Body of pancreas (tissue), 4 donors: ENCODE data around the gene GUCY2C. TPM values are rescaled to one million over a fixed set of nuclear protein-coding genes. Genes with fewer than 3 reads are reported as not detected.
"Not testable (repeated sequence)": the region's sequence is repeated elsewhere in the genome, so short reads cannot be mapped to it uniquely, and the experiment has no call there.

Source experiments
- ATAC-seq: fragments of 150-250 bp; one replicate; pipeline ENCODE4 v1.9.1; 2016
- DNase-seq, 4 donors: peaks; one replicate each; pipeline ENCODE4 v3.0.0-alpha.2; 2019
- H3K27ac ChIP-seq, 4 donors: fragments of 200-600 bp; sonication (generic); 1 replicate in 3 of 4; 2 replicates in 1 of 4; pipeline versions ENCODE4 v1.5.1 to v1.6.1; 2016 to 2019; ENCODE audit warnings: mild to moderate bottlenecking in 1 of 4, mixed read lengths in 1 of 4, moderate library complexity in 1 of 4
- H3K27me3 ChIP-seq, 2 donors: fragments of 200-600 bp; sonication (generic); one replicate each; pipeline ENCODE4 v1.6.0; 2016; ENCODE audit warnings: mild to moderate bottlenecking in 1 of 2
- H3K36me3 ChIP-seq, 2 donors: fragments of 200-600 bp; sonication (generic); replicated peaks in 1 of 2; 2 replicates each; pipeline ENCODE4 v1.5.1; 2016; ENCODE audit warnings: low read depth in 2 of 2; ENCODE audit not compliant: insufficient read depth in 1 of 2
- H3K4me1 ChIP-seq: fragments of 200-600 bp; sonication (generic); one replicate; pipeline ENCODE4 v1.6.0; 2016
- H3K4me3 ChIP-seq, 2 donors: fragments of 200-600 bp; sonication (generic); 1 replicate in 1 of 2; 2 replicates in 1 of 2; pipeline ENCODE4 v1.5.1; 2016 to 2019
- H3K9me3 ChIP-seq, 3 donors: fragments of 200-600 bp; sonication (generic); 1 replicate in 2 of 3; 2 replicates in 1 of 3; pipeline ENCODE4 v1.5.1; 2016
- CTCF ChIP-seq, 7 experiments: fragments of 450-650 bp in 4 of 7; fragments of 200-600 bp in 3 of 7; sonication (generic) in 3 of 7; IDR thresholded peaks; one replicate each; pipeline ENCODE4 v1.5.1; 2016 to 2019; ENCODE audit warnings: antibody characterized with exemption in 7 of 7
- POLR2A ChIP-seq, 3 donors: fragments of 450-650 bp; IDR thresholded peaks; one replicate each; pipeline ENCODE4 v1.6.1; 2016; ENCODE audit warnings: antibody characterized with exemption in 3 of 3, mild to moderate bottlenecking in 2 of 3
- WGBS, 2 donors: methylation state at CpG; one replicate each; pipeline ENCODE4 v1.1.5; 2017; 5-methylcytosine and 5-hydroxymethylcytosine counted together
- intact Hi-C: fragments of 100-400 bp; cut with DNase I; formaldehyde crosslinking; loops from one replicate; pipeline ENCODE4 v1.15.1; 2023
- total RNA-seq, 2 donors: library from RNA; depleted of rRNA; stranded (reverse); fragments of >200 nt; gene quantifications; one replicate each; pipeline ENCODE4 v1.1.0, GENCODE V29; 2016

Gene GUCY2C
- total RNA-seq, 2 donors from 2014 or later, result not detected

- Histone ChIP-seq H3K27me3 (no peaks in the 10 kb centered on the region), H3K36me3 (no peaks in the 10 kb centered on the region), H3K9me3 (no peaks in the 10 kb centered on the region), H3K4me3 (no peak overlapping the region), H3K4me1 (no peaks in the 10 kb centered on the region), H3K27ac (no peak overlapping the region)
- DNase-seq (peak; percentile 30 to 82 (median 62)), ATAC-seq (no peak)
- TF ChIP-seq POLR2A (IDR thresholded peaks at IDR 0.05) (no peak), CTCF (IDR thresholded peaks at IDR 0.05) (no peak)
- intact Hi-C loops, result no loop called here
Measured at GRCh38 chr12:14691560-14691959, 4.8 kb downstream of the GUCY2C start.

GRCh38 chr12:14689996-14690395 is 6.4 kb downstream of the GUCY2C start:
- H3K36me3 ChIP-seq, result no peaks in the 10 kb centered on the region
- ATAC-seq, result no peak
- H3K9me3 ChIP-seq, result no peaks in the 10 kb centered on the region
- H3K4me1 ChIP-seq, result no peaks in the 10 kb centered on the region
- no peaks in the 10 kb centered on the region for H3K27me3 ChIP-seq
- no peak for DNase-seq
- no peak for TF ChIP-seq CTCF (IDR thresholded peaks at IDR 0.05)
- no peak for TF ChIP-seq POLR2A (IDR thresholded peaks at IDR 0.05)
- intact Hi-C loops, result no loop called here
- H3K4me3 ChIP-seq, result no peak overlapping the region
- no peak overlapping the region for H3K27ac ChIP-seq

- H3K4me3 ChIP-seq, result no peak overlapping the region
- H3K4me1 ChIP-seq, result no peaks in the 10 kb centered on the region
- H3K27ac ChIP-seq, result no peak overlapping the region
- 92 to 95% methylated on average over 1 of the region's 1 CpG for WGBS, 2 donors
- DNase-seq, result no peak
- intact Hi-C loops, result no loop called here
- ATAC-seq, result no peak
- H3K9me3 ChIP-seq, result no peaks in the 10 kb centered on the region
- TF ChIP-seq CTCF (IDR thresholded peaks at IDR 0.05), result no peak
- H3K36me3 ChIP-seq, result no peaks in the 10 kb centered on the region
- H3K27me3 ChIP-seq, result no peaks in the 10 kb centered on the region
Measured at GRCh38 chr12:14689144-14689543, 7.3 kb downstream of the GUCY2C start.

- H3K4me3 ChIP-seq, H3K4me1 ChIP-seq, ATAC-seq, H3K36me3 ChIP-seq, H3K27me3 ChIP-seq, intact Hi-C loops, H3K9me3 ChIP-seq, DNase-seq, H3K27ac ChIP-seq: not testable (repeated sequence)
- 84 to 89% methylated on average over 4 of the region's 4 CpGs for WGBS, 2 donors
Measured at GRCh38 chr12:14682231-14682630, 14.2 kb downstream of the GUCY2C start.

GRCh38 chr12:14681625-14682024 is 14.8 kb downstream of the GUCY2C start:
- Histone ChIP-seq H3K4me1 (no peaks in the 10 kb centered on the region), H3K36me3 (no peaks in the 10 kb centered on the region), H3K27me3 (no peaks in the 10 kb centered on the region), H3K27ac (no peak overlapping the region), H3K4me3 (no peak overlapping the region), H3K9me3 (no peaks in the 10 kb centered on the region)
- TF ChIP-seq CTCF (IDR thresholded peaks at IDR 0.05) (no peak), POLR2A (IDR thresholded peaks at IDR 0.05) (no peak)
- no peak for ATAC-seq
- no peak for DNase-seq
- WGBS, 2 donors, result 85 to 89% methylated on average over 2 of the region's 2 CpGs
- intact Hi-C loops, result no loop called here
